Astrocyte (in vitro differentiated cells and primary cell): ENCODE results near the gene CACNG1. TPM values are rescaled to one million over a fixed set of nuclear protein-coding genes. Genes with fewer than 3 reads are reported as not detected.

Experiments used
- DNase-seq: peaks from one replicate; pipeline ENCODE4 v3.0.0-alpha.2; 2010; ENCODE audit warnings: low read depth
- FAIRE-seq: peaks from 2 replicates; lab custom pipeline; 2011; peaks lifted over from hg19 to GRCh38; lab: Jason Lieb, UNC
- H2AFZ ChIP-seq: 2 replicates; pipeline ENCODE4 v1.6.0; 2012; ENCODE audit warnings: low read depth, low read length, inconsistent platforms
- H3K27ac ChIP-seq: 2 replicates; pipeline ENCODE4 v1.5.1; 2011; ENCODE audit warnings: low read depth, low read length, inconsistent platforms
- H3K27me3 ChIP-seq: 2 replicates; pipeline ENCODE4 v1.6.0; 2011; ENCODE audit warnings: low read length, inconsistent platforms; ENCODE audit not compliant: insufficient read depth
- H3K36me3 ChIP-seq: 2 replicates; pipeline ENCODE4 v1.5.1; 2011; ENCODE audit warnings: low read length, inconsistent platforms; ENCODE audit not compliant: insufficient read depth
- H3K4me1 ChIP-seq: 2 replicates; pipeline ENCODE4 v1.5.1; 2011; ENCODE audit warnings: low read length, inconsistent platforms; ENCODE audit not compliant: insufficient read depth
- H3K4me2 ChIP-seq: 2 replicates; pipeline ENCODE4 v1.6.0; 2012; ENCODE audit warnings: low read length, inconsistent platforms
- H3K4me3 ChIP-seq: 2 replicates; pipeline ENCODE4 v1.5.1; 2011; ENCODE audit warnings: low read depth, mild to moderate bottlenecking, low read length, inconsistent platforms; ENCODE audit not compliant: insufficient read depth
- H3K79me2 ChIP-seq: 2 replicates; pipeline ENCODE4 v1.6.0; 2012; ENCODE audit warnings: mild to moderate bottlenecking, low read length, inconsistent platforms; ENCODE audit not compliant: insufficient read depth
- H3K9ac ChIP-seq: 2 replicates; pipeline ENCODE4 v1.6.0; 2012; ENCODE audit warnings: mild to moderate bottlenecking, low read length, inconsistent platforms
- H3K9me3 ChIP-seq: 2 replicates; pipeline ENCODE4 v1.5.1; 2012; ENCODE audit warnings: low read depth, mild to moderate bottlenecking, low read length, inconsistent platforms; ENCODE audit not compliant: insufficient read depth
- H4K20me1 ChIP-seq: 2 replicates; pipeline ENCODE4 v1.6.0; 2012; ENCODE audit warnings: low read length, inconsistent platforms; ENCODE audit not compliant: insufficient read depth
- H3K27ac Mint-ChIP-seq: one replicate; pipeline ENCODE4 v1.8.0; 2021; ENCODE audit warnings: mild to moderate bottlenecking, mixed read lengths; ENCODE audit not compliant: unreplicated experiment
- H3K27me3 Mint-ChIP-seq: one replicate; pipeline ENCODE4 v1.8.0; 2021; ENCODE audit warnings: low read depth, mixed read lengths; ENCODE audit not compliant: unreplicated experiment
- H3K36me3 Mint-ChIP-seq: one replicate; pipeline ENCODE4 v1.8.0; 2021; ENCODE audit warnings: low read depth, mixed read lengths; ENCODE audit not compliant: unreplicated experiment
- H3K4me1 Mint-ChIP-seq: one replicate; pipeline ENCODE4 v1.8.0; 2021; ENCODE audit warnings: low read depth, mixed read lengths; ENCODE audit not compliant: unreplicated experiment
- H3K4me3 Mint-ChIP-seq: one replicate; pipeline ENCODE4 v1.8.0; 2021; ENCODE audit warnings: mild to moderate bottlenecking, moderate library complexity, mixed read lengths; ENCODE audit not compliant: unreplicated experiment
- H3K9me3 Mint-ChIP-seq: one replicate; pipeline ENCODE4 v1.8.0; 2021; ENCODE audit warnings: mild to moderate bottlenecking, mixed read lengths; ENCODE audit not compliant: unreplicated experiment
- CTCF ChIP-seq: IDR thresholded peaks from 2 replicates; pipeline ENCODE4 v1.5.1; 2011; ENCODE audit warnings: low read depth, mild to moderate bottlenecking, inconsistent platforms, low read length, moderate library complexity; ENCODE audit not compliant: insufficient read depth
- EZH2 ChIP-seq: IDR thresholded peaks from 2 replicates; pipeline ENCODE4 v1.6.1; 2012; ENCODE audit warnings: mild to moderate bottlenecking, low read length, inconsistent platforms; ENCODE audit not compliant: insufficient read depth
- total RNA-seq: library from RNA; stranded (reverse); gene quantifications from 2 replicates; pipeline ENCODE4 v1.2.1, GENCODE V29; 2021

The CACNG1 gene
- total RNA-seq, 1 donor from 2014 or later = not detected

- H3K79me2 ChIP-seq = no peaks in the 10 kb centered on the region
- peaks cover 55% of the 10 kb centered on the region for H3K27me3 Mint-ChIP-seq
- H3K36me3 Mint-ChIP-seq = peaks cover 12% of the 10 kb centered on the region
- H3K9me3 ChIP-seq = no peaks in the 10 kb centered on the region
- no peak for DNase-seq
- no peak overlapping the region for H3K9ac ChIP-seq
- H3K4me1 ChIP-seq = no peaks in the 10 kb centered on the region
- H3K9me3 Mint-ChIP-seq = peaks cover 20% of the 10 kb centered on the region
- TF ChIP-seq EZH2 (no peak), CTCF (no peak)
- no peaks in the 10 kb centered on the region for H3K36me3 ChIP-seq
- H2AFZ ChIP-seq = no peak overlapping the region
- no peaks in the 10 kb centered on the region for H3K4me1 Mint-ChIP-seq
- H3K27me3 ChIP-seq = no peaks in the 10 kb centered on the region
- H3K27ac ChIP-seq = no peak overlapping the region
- FAIRE-seq = no peak
- H3K4me3 ChIP-seq = no peak overlapping the region
- H3K4me3 Mint-ChIP-seq = no peak overlapping the region
- no peak overlapping the region for H3K4me2 ChIP-seq
- H4K20me1 ChIP-seq = no peaks in the 10 kb centered on the region
- no peak overlapping the region for H3K27ac Mint-ChIP-seq
Observed at GRCh38 chr17:67007266-67007665, 37.1 kb upstream of the CACNG1 start.

DNA sequence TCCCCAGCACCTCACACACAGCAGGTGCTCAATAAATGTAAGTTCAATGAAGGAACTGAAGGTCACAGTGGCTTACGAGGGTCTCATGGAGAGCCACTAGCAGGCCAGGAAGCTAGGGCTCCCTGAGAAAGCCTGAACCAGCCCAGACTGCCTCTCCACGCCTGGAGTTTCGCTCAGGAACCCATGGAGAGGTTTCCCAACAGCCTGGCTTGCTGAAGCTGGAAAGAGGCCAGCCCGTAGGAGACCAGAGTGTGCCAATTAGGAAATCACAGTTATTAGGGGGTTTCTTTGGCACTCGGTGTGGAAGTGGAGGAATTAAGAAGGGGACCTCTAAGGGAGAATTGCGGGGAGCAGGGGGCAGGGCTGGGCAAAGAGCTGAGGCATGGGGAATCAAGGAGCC is 36.3 kb upstream of the CACNG1 start:
- Histone ChIP-seq H3K36me3 (no peaks in the 10 kb centered on the region), H3K9ac (no peak overlapping the region), H3K4me3 (no peak overlapping the region), H2AFZ (no peak overlapping the region), H4K20me1 (no peaks in the 10 kb centered on the region), H3K79me2 (no peaks in the 10 kb centered on the region), H3K9me3 (no peaks in the 10 kb centered on the region), H3K4me1 (no peaks in the 10 kb centered on the region), H3K4me2 (no peak overlapping the region), H3K27ac (no peak overlapping the region), H3K27me3 (no peaks in the 10 kb centered on the region)
- Mint-ChIP-seq H3K27me3 (peaks cover 52% of the 10 kb centered on the region), H3K9me3 (peaks cover 18% of the 10 kb centered on the region), H3K27ac (no peak overlapping the region), H3K4me3 (no peak overlapping the region), H3K36me3 (peaks cover 12% of the 10 kb centered on the region), H3K4me1 (no peaks in the 10 kb centered on the region)
- FAIRE-seq = no peak
- TF ChIP-seq CTCF = no peak
- TF ChIP-seq EZH2 = no peak
- no peak for DNase-seq

DNA sequence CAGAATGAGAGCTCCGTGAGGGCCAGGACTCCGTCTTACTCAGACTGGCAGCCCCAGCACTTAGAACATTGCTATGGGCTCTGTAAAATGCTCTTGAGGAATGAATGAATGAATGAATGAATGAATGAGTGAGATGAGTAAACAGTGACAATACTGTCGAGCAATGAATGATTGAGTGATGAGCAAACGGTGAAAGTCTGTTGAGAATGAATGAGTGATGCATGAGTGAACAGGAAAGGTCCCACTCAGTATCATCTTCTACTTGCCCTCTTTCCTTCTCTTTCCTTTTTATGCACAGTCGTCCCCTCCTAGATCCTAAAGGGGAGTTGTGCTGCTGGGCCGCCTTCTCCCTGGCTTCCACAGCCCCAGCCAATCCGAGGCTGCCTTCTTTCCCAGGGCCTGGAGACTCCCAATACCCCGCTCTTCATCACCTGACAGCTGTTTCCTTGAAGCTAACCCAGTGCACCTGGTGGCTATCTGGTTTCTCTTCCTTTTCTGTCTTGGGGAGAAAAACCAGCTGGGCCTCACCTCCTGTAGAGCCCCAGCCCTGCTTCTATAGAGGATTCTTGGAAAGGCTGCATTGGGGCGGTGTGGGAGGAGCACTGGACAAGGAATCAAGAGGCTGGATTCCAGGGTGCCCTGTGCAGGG is 32.7 kb upstream of the CACNG1 start:
- no peaks in the 10 kb centered on the region for H3K9me3 ChIP-seq
- H3K4me3 ChIP-seq = no peak overlapping the region
- peaks cover 20% of the 10 kb centered on the region for H3K9me3 Mint-ChIP-seq
- no peak overlapping the region for H3K4me3 Mint-ChIP-seq
- no peak overlapping the region for H2AFZ ChIP-seq
- peaks cover 8% of the 10 kb centered on the region for H3K36me3 Mint-ChIP-seq
- H3K27me3 ChIP-seq = no peaks in the 10 kb centered on the region
- TF ChIP-seq CTCF = no peak
- no peak for TF ChIP-seq EZH2
- no peaks in the 10 kb centered on the region for H3K4me1 ChIP-seq
- H3K27me3 Mint-ChIP-seq = peaks cover 42% of the 10 kb centered on the region
- no peak for FAIRE-seq
- no peak for DNase-seq
- no peaks in the 10 kb centered on the region for H3K79me2 ChIP-seq
- no peaks in the 10 kb centered on the region for H3K4me1 Mint-ChIP-seq
- H4K20me1 ChIP-seq = no peaks in the 10 kb centered on the region
- no peak overlapping the region for H3K27ac Mint-ChIP-seq
- no peaks in the 10 kb centered on the region for H3K36me3 ChIP-seq
- no peak overlapping the region for H3K4me2 ChIP-seq
- H3K27ac ChIP-seq = no peak overlapping the region
- H3K9ac ChIP-seq = no peak overlapping the region
